Measurements from ENCODE around the gene SCAMP4. TPM values are rescaled to one million over a fixed set of nuclear protein-coding genes. Genes with fewer than 3 reads are reported as not detected.

Gene SCAMP4
- total RNA-seq, 1 donor from 2014 or later = 71.8 TPM

DNA sequence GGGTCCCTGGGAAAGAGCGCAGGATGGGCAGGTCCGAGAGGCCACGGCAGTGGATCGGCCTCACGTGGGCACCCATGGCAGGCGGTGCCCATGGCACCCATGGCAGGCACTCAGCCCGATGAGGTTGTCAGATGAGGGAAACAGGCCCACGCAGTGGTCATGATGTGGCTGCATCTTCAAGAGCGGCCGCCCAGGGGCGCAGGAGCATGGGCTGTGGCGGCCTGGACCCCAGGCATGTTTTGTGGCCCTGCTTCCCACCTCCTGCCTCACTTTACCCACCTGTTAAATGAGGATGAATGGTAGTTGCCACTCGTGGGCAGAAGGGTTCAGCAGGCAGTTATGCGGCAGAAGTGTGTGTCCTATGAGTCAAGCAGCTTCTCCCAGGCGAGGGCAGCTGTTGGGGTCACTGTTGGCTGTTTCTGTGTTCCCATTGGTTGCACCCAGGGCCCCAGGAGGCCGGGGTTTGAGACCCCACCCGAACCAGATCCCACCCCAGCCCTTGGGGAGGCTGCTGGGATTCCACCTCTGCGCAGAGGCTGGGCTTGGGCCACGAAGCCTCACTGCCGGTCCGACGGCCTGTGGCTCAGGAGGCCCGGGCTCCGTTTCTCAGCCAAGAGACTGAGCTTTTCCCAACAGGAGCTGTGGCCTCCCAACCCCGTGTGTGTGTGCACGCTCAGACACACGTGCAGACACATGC is 65.8 kb downstream of the SCAMP4 start:
- H3K27ac Mint-ChIP-seq (ENCODE audit: unreplicated experiment) = no peak overlapping the region
- no peak overlapping the region for H3K4me3 Mint-ChIP-seq (ENCODE audit: unreplicated experiment)
- no peak for TF ChIP-seq CTCF (IDR thresholded peaks at IDR 0.05; ENCODE audit: unreplicated experiment)
- no peaks in the 10 kb centered on the region for H3K4me1 Mint-ChIP-seq (ENCODE audit: unreplicated experiment)
- no peak for DNase-seq (ENCODE audit: low spot score)
- H3K27me3 Mint-ChIP-seq (ENCODE audit: unreplicated experiment) = peaks cover 7% of the 10 kb centered on the region
- H3K36me3 Mint-ChIP-seq (ENCODE audit: low read depth, unreplicated experiment) = peaks cover 12% of the 10 kb centered on the region
- no peaks in the 10 kb centered on the region for H3K9me3 Mint-ChIP-seq (ENCODE audit: unreplicated experiment)

- Mint-ChIP-seq H3K27ac (ENCODE audit: unreplicated experiment) (no peak overlapping the region), H3K9me3 (ENCODE audit: unreplicated experiment) (no peaks in the 10 kb centered on the region), H3K4me1 (ENCODE audit: unreplicated experiment) (no peaks in the 10 kb centered on the region), H3K4me3 (ENCODE audit: unreplicated experiment) (no peak overlapping the region), H3K27me3 (ENCODE audit: unreplicated experiment) (peaks cover 8% of the 10 kb centered on the region), H3K36me3 (ENCODE audit: low read depth, unreplicated experiment) (peaks cover 9% of the 10 kb centered on the region)
- DNase-seq (ENCODE audit: low spot score) = no peak
- TF ChIP-seq CTCF (IDR thresholded peaks at IDR 0.05; ENCODE audit: unreplicated experiment) = no peak
These were observed 69.4 kb downstream of the SCAMP4 start for GRCh38 chr19:1974381-1975161.

DNA sequence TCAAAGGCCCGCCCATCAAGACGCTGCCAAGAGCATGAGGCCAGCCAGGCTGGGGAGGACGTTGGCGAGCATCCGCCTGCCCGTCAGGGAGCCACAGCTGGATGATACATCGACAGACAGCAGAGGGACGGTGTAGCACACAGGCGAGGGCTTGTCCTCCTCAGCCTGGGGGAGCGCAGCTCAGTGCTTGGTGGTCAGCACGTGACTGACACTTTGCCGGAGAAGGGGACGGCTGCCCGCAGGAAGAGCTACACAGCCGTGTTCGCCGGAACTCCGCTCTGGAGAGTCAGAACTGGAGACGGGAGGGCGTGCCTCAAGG is 69.9 kb downstream of the SCAMP4 start:
- Mint-ChIP-seq H3K36me3 (ENCODE audit: low read depth, unreplicated experiment) (peaks cover 9% of the 10 kb centered on the region), H3K27me3 (ENCODE audit: unreplicated experiment) (peaks cover 8% of the 10 kb centered on the region), H3K27ac (ENCODE audit: unreplicated experiment) (no peak overlapping the region), H3K4me1 (ENCODE audit: unreplicated experiment) (no peaks in the 10 kb centered on the region), H3K9me3 (ENCODE audit: unreplicated experiment) (no peaks in the 10 kb centered on the region), H3K4me3 (ENCODE audit: unreplicated experiment) (no peak overlapping the region)
- TF ChIP-seq CTCF (IDR thresholded peaks at IDR 0.05; ENCODE audit: unreplicated experiment) = no peak
- no peak for DNase-seq (ENCODE audit: low spot score)

Other genes with a start within 250 kb of the SCAMP4 start
- not detected for gene ONECUT3, start 151.9 kb upstream of the SCAMP4 start, total RNA-seq (ENCODE audit: unreplicated experiment)
- 0.69 TPM for gene ATP8B3, start 93.1 kb upstream of the SCAMP4 start, total RNA-seq (ENCODE audit: unreplicated experiment)
- 48.1 TPM for gene REXO1, start 56.9 kb upstream of the SCAMP4 start, total RNA-seq (ENCODE audit: unreplicated experiment)
- 19.9 TPM for gene KLF16, start 41.8 kb upstream of the SCAMP4 start, total RNA-seq (ENCODE audit: unreplicated experiment)
- 283 TPM for gene ABHD17A, start 19.9 kb upstream of the SCAMP4 start, total RNA-seq (ENCODE audit: unreplicated experiment)
- gene ADAT3, start within 50 bp of the SCAMP4 start, total RNA-seq (ENCODE audit: unreplicated experiment) = 10.5 TPM
- 110 TPM for gene CSNK1G2, start 35.8 kb downstream of the SCAMP4 start, total RNA-seq (ENCODE audit: unreplicated experiment)
- gene BTBD2, start 110.3 kb downstream of the SCAMP4 start, total RNA-seq (ENCODE audit: unreplicated experiment) = 80.5 TPM
- gene MKNK2, start 145.8 kb downstream of the SCAMP4 start, total RNA-seq (ENCODE audit: unreplicated experiment) = 228 TPM
- gene MOB3A, start 190.9 kb downstream of the SCAMP4 start, total RNA-seq (ENCODE audit: unreplicated experiment) = 88.5 TPM
- gene IZUMO4, start 191.5 kb downstream of the SCAMP4 start, total RNA-seq (ENCODE audit: unreplicated experiment) = 8.9 TPM
- 169 TPM for gene AP3D1, start 246.2 kb downstream of the SCAMP4 start, total RNA-seq (ENCODE audit: unreplicated experiment)